ENCODE measurements around the gene AARS1.

GRCh38 chr16:70270176-70270575, 19.1 kb downstream of the AARS1 start:
- TF ChIP-seq CTCF (IDR thresholded peaks at IDR 0.05) (no peak), EZH2phosphoT487 (IDR thresholded peaks at IDR 0.05) (no peak)
